HCT116 (cell line): Measurements from ENCODE around the gene SOBP. TPM values are rescaled to one million over a fixed set of nuclear protein-coding genes. Genes with fewer than 3 reads are reported as not detected.

ENCODE experiments used
- ATAC-seq: fragments of 200-7000 bp; cut with Tn5 transposase; 2 replicates; pipeline ENCODE4 v1.9.1; 2020; ENCODE audit warnings: mild to moderate bottlenecking, moderate library complexity
- BruUV-seq: library from RNA; stranded (reverse); fragments of 400-500 nt; replicated peaks from 2 replicates; lab custom pipeline; 2021; lab: Mats Ljungman, UMichigan
- CTCF ChIA-PET: fragments of 300-600 bp; sonication (Branson Sonifier 250); formaldehyde crosslinking; loops from one replicate; lab custom pipeline; 2021; ENCODE audit warnings: antibody characterized with exemption; lab: Charles Lee
- POLR2A ChIA-PET: fragments of 300-600, 350-600 bp; sonication (Branson Sonifier 250); formaldehyde crosslinking; loops from one replicate; lab custom pipeline; 2021; ENCODE audit warnings: antibody characterized with exemption; lab: Charles Lee
- RAD21 ChIA-PET, 2 experiments: fragments of 300-600 bp; sonication (Branson Sonifier 250); formaldehyde crosslinking; loops; one replicate each; lab custom pipeline; 2023; ENCODE audit warnings: low total read pairs in 2 of 2; ENCODE audit not compliant: uncharacterized antibody in 2 of 2, unreplicated experiment in 2 of 2, low non-redundant PET in 1 of 2; lab: Charles Lee
- DNase-seq: peaks from one replicate; pipeline ENCODE4 v3.0.0-alpha.2; 2010; ENCODE audit warnings: low read depth, low spot score
- H2AFZ ChIP-seq: fragments of 200-600 bp; shearing (Covaris generic), sonication (generic); 2 replicates; pipeline ENCODE4 v1.6.1; 2017; ENCODE audit warnings: low read depth, mixed run types, mixed read lengths, antibody characterized with exemption, low read length; ENCODE audit not compliant: poor library complexity, severe bottlenecking
- H3K27ac ChIP-seq: 2 replicates; pipeline ENCODE4 v1.5.1; 2012; ENCODE audit warnings: low read depth, low read length
- H3K27me3 ChIP-seq: fragments of 200-600 bp; sonication (generic); 2 replicates; pipeline ENCODE4 v1.6.1; 2016; ENCODE audit warnings: mixed run types, low read length, mixed read lengths; ENCODE audit not compliant: insufficient read depth
- H3K36me3 ChIP-seq, 2 experiments: fragments of 200-500 bp in 1 of 2; fragments of 200-600 bp in 1 of 2; sonication (Bioruptor generic) in 1 of 2; sonication (generic) in 1 of 2; 2 replicates each; pipeline versions ENCODE4 v1.5.1 to v1.6.1; 2014 to 2016; ENCODE audit warnings: low read length in 2 of 2, inconsistent platforms in 1 of 2, mixed read lengths in 1 of 2, mixed run types in 1 of 2; ENCODE audit not compliant: insufficient read depth in 2 of 2, control insufficient read depth in 1 of 2
- H3K4me1 ChIP-seq, 2 experiments: fragments of 200-600 bp in 1 of 2; sonication (generic) in 1 of 2; 2 replicates each; pipeline versions ENCODE4 v1.5.1 to v1.6.1; 2012 to 2017; ENCODE audit warnings: low read length in 2 of 2, inconsistent platforms in 1 of 2, mild to moderate bottlenecking in 1 of 2, mixed read lengths in 1 of 2, mixed run types in 1 of 2, moderate library complexity in 1 of 2; ENCODE audit not compliant: insufficient read depth in 2 of 2, control insufficient read depth in 1 of 2
- H3K4me2 ChIP-seq: fragments of 200-600 bp; sonication (generic); 2 replicates; pipeline ENCODE4 v1.6.1; 2017; ENCODE audit warnings: mixed run types, low read length, mixed read lengths
- H3K4me3 ChIP-seq, 2 experiments: fragments of 200-600 bp in 1 of 2; sonication (generic) in 1 of 2; replicated peaks in 1 of 2; 2 replicates each; pipeline ENCODE4 v1.5.1; 2011 to 2016; ENCODE audit warnings: low read length in 2 of 2, control low read depth in 1 of 2, low read depth in 1 of 2, mild to moderate bottlenecking in 1 of 2, mixed read lengths in 1 of 2, mixed run types in 1 of 2
- H3K79me2 ChIP-seq: fragments of 200-600 bp; sonication (generic); 2 replicates; pipeline ENCODE4 v1.6.1; 2017; ENCODE audit warnings: mild to moderate bottlenecking, mixed run types, low read length, moderate library complexity, mixed read lengths; ENCODE audit not compliant: insufficient read depth
- H3K9ac ChIP-seq: fragments of 200-600 bp; sonication (generic); 2 replicates; pipeline ENCODE4 v1.6.1; 2016; ENCODE audit warnings: low read length, mixed read lengths
- H3K9me2 ChIP-seq: fragments of 200-600 bp; sonication (generic), shearing (Covaris generic); 2 replicates; pipeline ENCODE4 v1.6.1; 2017; ENCODE audit warnings: mixed run types, mild to moderate bottlenecking, moderate library complexity; ENCODE audit not compliant: insufficient read depth
- H3K9me3 ChIP-seq, 2 experiments: fragments of 200-500 bp in 1 of 2; fragments of 200-600 bp in 1 of 2; sonication (Bioruptor generic) in 1 of 2; sonication (generic) in 1 of 2; 2 replicates each; pipeline ENCODE4 v1.6.1; 2014 to 2017; ENCODE audit warnings: low read length in 2 of 2, mixed read lengths in 2 of 2, inconsistent platforms in 1 of 2, low read depth in 1 of 2, mild to moderate bottlenecking in 1 of 2, mixed run types in 1 of 2, moderate library complexity in 1 of 2; ENCODE audit not compliant: control insufficient read depth in 1 of 2, insufficient read depth in 1 of 2
- H4K20me1 ChIP-seq: fragments of 200-600 bp; sonication (generic), shearing (Covaris generic); 2 replicates; pipeline ENCODE4 v1.6.1; 2017; ENCODE audit warnings: mixed run types, mild to moderate bottlenecking, moderate library complexity; ENCODE audit not compliant: insufficient read depth
- ELF1 ChIP-seq: IDR thresholded peaks from 2 replicates; pipeline ENCODE4 v1.6.1; 2012; ENCODE audit warnings: low read depth, borderline replicate concordance
- FOSL1 ChIP-seq: IDR thresholded peaks from 2 replicates; pipeline ENCODE4 v1.6.1; 2012; ENCODE audit warnings: low read depth
- SIN3A ChIP-seq: IDR thresholded peaks from 2 replicates; pipeline ENCODE4 v1.6.1; 2012; ENCODE audit warnings: low read depth
- SRF ChIP-seq: IDR thresholded peaks from 2 replicates; pipeline ENCODE4 v1.6.1; 2012; ENCODE audit warnings: low read depth
- intact Hi-C: fragments of 100-400 bp; cut with micrococcal nuclease; formaldehyde crosslinking; loops from 2 replicates; pipeline ENCODE4 v1.10.0; 2022
- total RNA-seq: library from RNA; stranded (reverse); gene quantifications from one replicate; pipeline ENCODE4 v1.2.1, GENCODE V29; 2021; ENCODE audit not compliant: unreplicated experiment
- TF ChIP-seq, protein P1 (sequence below), 3 experiments: fragments of 200-600 bp in 1 of 3; sonication (generic) in 1 of 3; IDR thresholded peaks in 2 of 3; conservative IDR thresholded peaks in 1 of 3; 2 replicates each; pipeline ENCODE4 v1.5.1; 2012 to 2017; ENCODE audit warnings: low read depth in 2 of 3, low read length in 2 of 3, antibody characterized with exemption in 1 of 3, borderline replicate concordance in 1 of 3, control low read depth in 1 of 3, mild to moderate bottlenecking in 1 of 3, mixed read lengths in 1 of 3, mixed run types in 1 of 3, moderate library complexity in 1 of 3; ENCODE audit not compliant: insufficient read depth in 1 of 3
- TF ChIP-seq, protein P2 (sequence below): IDR thresholded peaks from 2 replicates; pipeline ENCODE4 v1.6.1; 2012

The SOBP gene
- total RNA-seq, 1 experiment from 2014 or later, result 2.6 TPM

DNA sequence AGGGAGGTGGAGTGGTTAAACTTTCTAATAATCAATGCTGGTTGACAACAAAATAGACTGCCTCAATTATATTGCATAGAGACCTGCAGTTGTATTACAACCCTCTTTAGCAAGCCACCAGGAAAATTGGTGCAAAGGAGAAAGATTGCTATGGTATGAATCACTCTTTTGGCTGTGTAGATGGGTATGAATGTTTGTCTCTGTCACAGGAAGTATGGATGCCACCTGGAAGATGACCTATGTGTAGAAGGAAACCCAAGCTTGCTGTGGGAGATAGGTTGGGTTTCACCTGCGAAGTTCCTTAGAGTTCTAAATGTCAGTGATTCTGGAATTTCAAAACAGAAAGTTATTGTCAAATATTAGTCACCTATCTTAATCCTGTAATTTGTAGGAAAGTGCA is 134.6 kb downstream of the SOBP start:
- intact Hi-C loops, result no loop called here
- no TSS peak for BruUV-seq
- Histone ChIP-seq H3K4me1 (peaks cover 5 to 13% of the 10 kb centered on the region in 2 experiments; a peak in 3 of 4 replicates), H3K9me3 (no peaks in the 10 kb centered on the region), H3K27me3 (no peaks in the 10 kb centered on the region), H4K20me1 (no peaks in the 10 kb centered on the region), H2AFZ (no peak overlapping the region), H3K4me3 (no peak overlapping the region), H3K36me3 (no peaks in the 10 kb centered on the region), H3K9me2 (no peaks in the 10 kb centered on the region), H3K4me2 (peak overlapping the region; percentile 57), H3K79me2 (no peaks in the 10 kb centered on the region), H3K27ac (no peak overlapping the region), H3K9ac (no peak overlapping the region)
- POLR2A ChIA-PET, result no interaction called here
- ATAC-seq (peak; percentile 67), DNase-seq (no peak)
- TF ChIP-seq SRF (no peak), FOSL1 (0 out of 2 replicates have a peak, but pooled peaks have one; percentile 20)
- CTCF ChIA-PET, result no interaction called here
- RAD21 ChIA-PET, result no interaction called here

DNA sequence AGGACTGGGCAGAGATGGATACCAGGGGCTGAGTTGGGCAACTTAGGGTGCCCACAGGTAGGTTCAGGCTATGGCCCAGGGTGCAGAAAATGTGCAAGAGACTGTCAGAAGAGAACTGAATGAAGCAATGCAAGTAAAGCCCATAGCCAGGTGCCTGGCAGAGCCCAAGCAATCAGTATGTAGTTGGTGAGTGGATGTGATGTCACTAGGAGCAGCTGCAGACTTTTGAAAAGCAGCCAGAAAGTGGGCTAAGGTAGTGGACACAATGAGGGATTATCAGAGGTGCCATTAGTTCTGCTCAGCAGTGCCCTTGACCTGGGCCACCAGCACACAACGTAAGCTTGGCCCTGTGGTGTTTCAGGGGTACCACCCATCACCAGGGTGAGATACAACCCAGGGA is 135.3 kb downstream of the SOBP start:
- BruUV-seq, result no TSS peak
- ChIA-PET CTCF (no interaction called here), POLR2A (no interaction called here), RAD21 (interaction anchor here in 1 of 2 experiments (0.6 kb wide), 1 partner anchor 305 kb away, joined by 4 read pairs; no protein-coding TSS in a partner anchor)
- H3K36me3 ChIP-seq, result no peaks in the 10 kb centered on the region
- no peaks in the 10 kb centered on the region for H3K9me3 ChIP-seq
- no peak overlapping the region for H2AFZ ChIP-seq
- intact Hi-C loops, result no loop called here
- H3K4me3 ChIP-seq, result no peak overlapping the region
- TF ChIP-seq ELF1 (no peak), SIN3A (no peak)
- TF ChIP-seq, protein P1, sequence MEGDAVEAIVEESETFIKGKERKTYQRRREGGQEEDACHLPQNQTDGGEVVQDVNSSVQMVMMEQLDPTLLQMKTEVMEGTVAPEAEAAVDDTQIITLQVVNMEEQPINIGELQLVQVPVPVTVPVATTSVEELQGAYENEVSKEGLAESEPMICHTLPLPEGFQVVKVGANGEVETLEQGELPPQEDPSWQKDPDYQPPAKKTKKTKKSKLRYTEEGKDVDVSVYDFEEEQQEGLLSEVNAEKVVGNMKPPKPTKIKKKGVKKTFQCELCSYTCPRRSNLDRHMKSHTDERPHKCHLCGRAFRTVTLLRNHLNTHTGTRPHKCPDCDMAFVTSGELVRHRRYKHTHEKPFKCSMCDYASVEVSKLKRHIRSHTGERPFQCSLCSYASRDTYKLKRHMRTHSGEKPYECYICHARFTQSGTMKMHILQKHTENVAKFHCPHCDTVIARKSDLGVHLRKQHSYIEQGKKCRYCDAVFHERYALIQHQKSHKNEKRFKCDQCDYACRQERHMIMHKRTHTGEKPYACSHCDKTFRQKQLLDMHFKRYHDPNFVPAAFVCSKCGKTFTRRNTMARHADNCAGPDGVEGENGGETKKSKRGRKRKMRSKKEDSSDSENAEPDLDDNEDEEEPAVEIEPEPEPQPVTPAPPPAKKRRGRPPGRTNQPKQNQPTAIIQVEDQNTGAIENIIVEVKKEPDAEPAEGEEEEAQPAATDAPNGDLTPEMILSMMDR (IDR thresholded peaks at IDR 0.05 in 2 of 3, conservative IDR thresholded peaks at IDR 0.05 in 1 of 3; ENCODE audit: borderline replicate concordance in 1 of 3, insufficient read depth in 1 of 3, low read depth in 2 of 3, low read length in 2 of 3), result no peak
- TF ChIP-seq, protein P2, sequence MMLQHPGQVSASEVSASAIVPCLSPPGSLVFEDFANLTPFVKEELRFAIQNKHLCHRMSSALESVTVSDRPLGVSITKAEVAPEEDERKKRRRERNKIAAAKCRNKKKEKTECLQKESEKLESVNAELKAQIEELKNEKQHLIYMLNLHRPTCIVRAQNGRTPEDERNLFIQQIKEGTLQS, result no peak
- H4K20me1 ChIP-seq, result no peaks in the 10 kb centered on the region
- ATAC-seq, result no peak
- H3K4me2 ChIP-seq, result no peak overlapping the region
- H3K79me2 ChIP-seq, result no peaks in the 10 kb centered on the region
- H3K27ac ChIP-seq, result no peak overlapping the region
- H3K27me3 ChIP-seq, result no peaks in the 10 kb centered on the region
- no peak for DNase-seq
- H3K9ac ChIP-seq, result no peak overlapping the region
- no peaks in the 10 kb centered on the region for H3K9me2 ChIP-seq
- H3K4me1 ChIP-seq, result peaks cover 5 to 13% of the 10 kb centered on the region in 2 experiments; a peak in 3 of 4 replicates
